HS-5 (cell line): ENCODE data around the gene PADI3.
"Not testable (repeated sequence)": the region's sequence is repeated elsewhere in the genome, so short reads cannot be mapped to it uniquely, and the experiment has no call there.

Experiments
- DNase-seq: peaks from one replicate; pipeline ENCODE4 v3.0.0-alpha.2; 2012; ENCODE audit warnings: low read depth

Gene PADI3

GRCh38 chr1:17241011-17241779 lies 7.7 kb upstream of the PADI3 start:
- not testable (repeated sequence) for DNase-seq

- DNase-seq = not testable (repeated sequence)
Measured at GRCh38 chr1:17241780-17242074, 7.2 kb upstream of the PADI3 start.

GRCh38 chr1:17243274-17243673 lies 5.6 kb upstream of the PADI3 start:
- no peak for DNase-seq

- no peak for DNase-seq
Measured at GRCh38 chr1:17244821-17245740, 3.8 kb upstream of the PADI3 start.

GRCh38 chr1:17245816-17246325 lies 3.0 kb upstream of the PADI3 start:
- DNase-seq = no peak

GRCh38 chr1:17246971-17247370 lies 1.9 kb upstream of the PADI3 start:
- DNase-seq = no peak

- no peak for DNase-seq
Measured at GRCh38 chr1:17250601-17251000, 1.7 kb downstream of the PADI3 start.

- DNase-seq = no peak
Measured at GRCh38 chr1:17251246-17251645, 2.3 kb downstream of the PADI3 start.

- peak; percentile 58 for DNase-seq
Measured at GRCh38 chr1:17251701-17252376, 2.9 kb downstream of the PADI3 start.

GRCh38 chr1:17255336-17255735 lies 6.4 kb downstream of the PADI3 start:
- no peak for DNase-seq

GRCh38 chr1:17258116-17258757 lies 9.3 kb downstream of the PADI3 start:
- DNase-seq = no peak

GRCh38 chr1:17258758-17259130 lies 9.8 kb downstream of the PADI3 start:
- DNase-seq = no peak

- DNase-seq = no peak
Measured at GRCh38 chr1:17259233-17259873, 10.5 kb downstream of the PADI3 start.

- DNase-seq = no peak
Measured at GRCh38 chr1:17260264-17260663, 11.4 kb downstream of the PADI3 start.

GRCh38 chr1:17260738-17261137 lies 11.8 kb downstream of the PADI3 start:
- no peak for DNase-seq

GRCh38 chr1:17263936-17264335 lies 15.0 kb downstream of the PADI3 start:
- no peak for DNase-seq

- DNase-seq = no peak
Measured at GRCh38 chr1:17264470-17264869, 15.6 kb downstream of the PADI3 start.

GRCh38 chr1:17265162-17265561 lies 16.3 kb downstream of the PADI3 start:
- DNase-seq = no peak

GRCh38 chr1:17265950-17266349 lies 17.1 kb downstream of the PADI3 start:
- DNase-seq = no peak

- no peak for DNase-seq
Measured at GRCh38 chr1:17270891-17271765, 22.2 kb downstream of the PADI3 start.

- no peak for DNase-seq
Measured at GRCh38 chr1:17272066-17272465, 23.2 kb downstream of the PADI3 start.
